SK-N-SH (cell line): Measurements from ENCODE around the gene FAM53A. TPM values are rescaled to one million over a fixed set of nuclear protein-coding genes. Genes with fewer than 3 reads are reported as not detected.
A peak's percentile ranks its signal among the peaks of the same experiment; 100 is the strongest.

Source experiments
- CTCF ChIA-PET: fragments of 300-600, 350-600 bp; formaldehyde crosslinking; extraction: SDS; loops from one replicate; lab custom pipeline; 2021; lab: Yijun Ruan, JAX
- POLR2A ChIA-PET: fragments of 350-600 bp; sonication (Branson Sonifier 250); formaldehyde crosslinking; extraction: SDS; loops from one replicate; lab custom pipeline; 2020; ENCODE audit warnings: antibody characterized with exemption, inconsistent platforms; lab: Yijun Ruan, JAX
- DNase-seq: peaks from one replicate; pipeline ENCODE4 v3.0.0; 2012
- H2AFZ ChIP-seq: fragments of 200-600 bp; sonication (generic); 2 replicates; pipeline ENCODE4 v1.8.1; 2016; ENCODE audit warnings: antibody characterized with exemption, mild to moderate bottlenecking, low read depth
- H3F3A ChIP-seq: fragments of 200-600 bp; sonication (generic); replicated peaks from 2 replicates; pipeline ENCODE3; 2016; ENCODE audit warnings: antibody characterized with exemption, mild to moderate bottlenecking; ENCODE audit not compliant: insufficient read depth
- H3K27ac ChIP-seq, 2 experiments: fragments of 200-500 bp in 1 of 2; fragments of 200-600 bp in 1 of 2; sonication (Bioruptor generic) in 1 of 2; sonication (generic), shearing (Covaris generic) in 1 of 2; 2 replicates each; pipeline versions ENCODE4 v1.5.1 to v1.6.1; 2014 to 2016; ENCODE audit warnings: low read depth in 2 of 2, inconsistent platforms in 1 of 2, low read length in 1 of 2, mild to moderate bottlenecking in 1 of 2, mixed read lengths in 1 of 2
- H3K27me3 ChIP-seq: fragments of 200-600 bp; sonication (generic), shearing (Covaris generic); 2 replicates; pipeline ENCODE4 v1.6.1; 2016; ENCODE audit warnings: mixed run types; ENCODE audit not compliant: insufficient read depth
- H3K36me3 ChIP-seq, 2 experiments: fragments of 200-500 bp in 1 of 2; fragments of 200-600 bp in 1 of 2; sonication (Bioruptor generic) in 1 of 2; sonication (generic) in 1 of 2; replicated peaks in 1 of 2; 2 replicates each; pipeline versions ENCODE3 to v1.5.1; 2014 to 2016; ENCODE audit warnings: low read length in 1 of 2, mild to moderate bottlenecking in 1 of 2; ENCODE audit not compliant: insufficient read depth in 2 of 2, control insufficient read depth in 1 of 2
- H3K4me1 ChIP-seq, 2 experiments: fragments of 200-500 bp in 1 of 2; fragments of 200-600 bp in 1 of 2; sonication (Bioruptor generic) in 1 of 2; sonication (generic), shearing (Covaris generic) in 1 of 2; 2 replicates each; pipeline versions ENCODE4 v1.5.1 to v1.6.1; 2014 to 2016; ENCODE audit warnings: low read depth in 1 of 2, low read length in 1 of 2, mixed run types in 1 of 2; ENCODE audit not compliant: insufficient read depth in 2 of 2, control insufficient read depth in 1 of 2
- H3K4me2 ChIP-seq: fragments of 200-600 bp; sonication (generic), shearing (Covaris generic); 2 replicates; pipeline ENCODE4 v1.6.1; 2017; ENCODE audit warnings: mixed run types
- H3K4me3 ChIP-seq, 2 experiments: fragments of 200-500 bp in 1 of 2; fragments of 200-600 bp in 1 of 2; sonication (Bioruptor generic) in 1 of 2; sonication (generic), shearing (Covaris generic) in 1 of 2; 2 replicates each; pipeline versions ENCODE4 v1.5.1 to v1.8.1; 2014 to 2016; ENCODE audit warnings: low read depth in 2 of 2, inconsistent platforms in 1 of 2, low read length in 1 of 2, mild to moderate bottlenecking in 1 of 2, mixed read lengths in 1 of 2, moderate library complexity in 1 of 2
- H3K79me2 ChIP-seq: fragments of 200-600 bp; sonication (generic); 2 replicates; pipeline ENCODE4 v1.8.1; 2017; ENCODE audit warnings: mild to moderate bottlenecking; ENCODE audit not compliant: insufficient read depth
- H3K9ac ChIP-seq: fragments of 200-600 bp; sonication (generic); 2 replicates; pipeline ENCODE4 v1.6.1; 2017; ENCODE audit warnings: mixed run types
- H3K9me2 ChIP-seq: fragments of 200-600 bp; sonication (generic); 2 replicates; pipeline ENCODE4 v1.6.1; 2017; ENCODE audit warnings: mixed run types
- H3K9me3 ChIP-seq: fragments of 200-600 bp; sonication (generic); 2 replicates; pipeline ENCODE4 v1.6.1; 2017; ENCODE audit warnings: mixed run types, mild to moderate bottlenecking, moderate library complexity
- H4K20me1 ChIP-seq: fragments of 200-600 bp; sonication (generic); 2 replicates; pipeline ENCODE4 v1.6.1; 2017; ENCODE audit warnings: mild to moderate bottlenecking, mixed run types; ENCODE audit not compliant: insufficient read depth
- ELF1 ChIP-seq: IDR thresholded peaks from 2 replicates; pipeline ENCODE4 v1.4.0; 2012
- EZH2phosphoT487 ChIP-seq: fragments of 200-600 bp; sonication (generic); IDR thresholded peaks from 2 replicates; pipeline ENCODE4 v1.6.1; 2017; ENCODE audit warnings: low read depth, mixed run types, mild to moderate bottlenecking, antibody characterized with exemption, moderate library complexity, borderline replicate concordance
- FOSL2 ChIP-seq: IDR thresholded peaks from 2 replicates; pipeline ENCODE4 v1.4.0; 2012; ENCODE audit warnings: low read depth, mild to moderate bottlenecking, moderate library complexity, borderline replicate concordance
- FOXJ3 ChIP-seq: sonication (generic); formaldehyde crosslinking; IDR thresholded peaks from 2 replicates; pipeline ENCODE4 v1.5.1; 2020; ENCODE audit warnings: mild to moderate bottlenecking, missing genetic modification reagents
- FOXM1 ChIP-seq: IDR thresholded peaks from 2 replicates; pipeline ENCODE4 v1.4.0; 2012; ENCODE audit warnings: low read depth, mild to moderate bottlenecking
- GATA2 ChIP-seq: sonication (generic); formaldehyde crosslinking; IDR thresholded peaks from 2 replicates; pipeline ENCODE4 v1.5.0; 2020; ENCODE audit warnings: mild to moderate bottlenecking, missing genetic modification reagents
- JUND ChIP-seq: IDR thresholded peaks from 2 replicates; pipeline ENCODE4 v1.4.0; 2012
- MXI1 ChIP-seq: IDR thresholded peaks from 2 replicates; pipeline ENCODE4 v1.6.1; 2012; ENCODE audit warnings: mild to moderate bottlenecking, low read depth, low read length, improper control_type of control experiment
- NRF1 ChIP-seq: IDR thresholded peaks from 2 replicates; pipeline ENCODE4 v1.6.1; 2012; ENCODE audit warnings: low read depth, mild to moderate bottlenecking, low read length
- PBX3 ChIP-seq: IDR thresholded peaks from 2 replicates; pipeline ENCODE4; 2012
- POLR2AphosphoS5 ChIP-seq: IDR thresholded peaks from 2 replicates; pipeline ENCODE4 v1.6.1; 2012; ENCODE audit warnings: low read depth, low read length
- RAD21 ChIP-seq: IDR thresholded peaks from 2 replicates; pipeline ENCODE4 v1.6.1; 2012; ENCODE audit warnings: mild to moderate bottlenecking, low read length
- RCOR1 ChIP-seq: fragments of 150-350 bp; IDR thresholded peaks from 2 replicates; pipeline ENCODE4 v1.6.1; 2017; ENCODE audit warnings: antibody characterized with exemption, low read length
- RFX5 ChIP-seq: IDR thresholded peaks from 2 replicates; pipeline ENCODE4 v1.6.1; 2012; ENCODE audit warnings: mild to moderate bottlenecking, improper control_type of control experiment, low read length
- RXRA ChIP-seq: IDR thresholded peaks from 2 replicates; pipeline ENCODE4 v1.4.0; 2012; ENCODE audit warnings: low read depth, mild to moderate bottlenecking, borderline replicate concordance
- SIN3A ChIP-seq: IDR thresholded peaks from 2 replicates; pipeline ENCODE4 v1.6.1; 2012; ENCODE audit warnings: low read depth, mild to moderate bottlenecking, low read length, moderate library complexity, borderline replicate concordance
- TAF1 ChIP-seq: IDR thresholded peaks from 2 replicates; pipeline ENCODE4 v1.6.1; 2012; ENCODE audit warnings: low read depth, mild to moderate bottlenecking, low read length, moderate library complexity, borderline replicate concordance
- TCF12 ChIP-seq: IDR thresholded peaks from 2 replicates; pipeline ENCODE4 v1.4.0; 2012
- YY1 ChIP-seq: IDR thresholded peaks from 2 replicates; pipeline ENCODE4 v1.4.0; 2012; ENCODE audit warnings: low read depth, mild to moderate bottlenecking
- WGBS: methylation state at CpG from one replicate; pipeline ENCODE4 v1.1.6; 2017; ENCODE audit warnings: low lambda C conversion rate; 5-methylcytosine and 5-hydroxymethylcytosine counted together
- polyA plus RNA-seq, 3 experiments: library from polyadenylated mRNA; depleted of rRNA; stranded (reverse); fragments of >200 nt; gene quantifications; 2 replicates each; pipeline ENCODE4 v1.2.3, GENCODE V29; 2012

The FAM53A gene
- polyA plus RNA-seq, 1 of the 3 experiments (the other 2 are of a cell fraction), result 7.6 TPM

GRCh38 chr4:1718095-1718850, 34.2 kb upstream of the FAM53A start (continued):
- no peak for TF ChIP-seq YY1
- TF ChIP-seq MXI1, result 0 out of 2 replicates have a peak, but pooled peaks have one; percentile 42
- TF ChIP-seq, all 33 proteins: peak for 2

- DNase-seq, result peak; percentile 18
- peaks cover 85% of the 10 kb centered on the region for H3K79me2 ChIP-seq
- H2AFZ ChIP-seq, result no peak overlapping the region
- no peaks in the 10 kb centered on the region for H3K9me2 ChIP-seq
- POLR2A ChIA-PET, result interaction anchor here (0.5 to 1.0 kb wide), 3 partner anchors 21 to 76 kb away, joined by 3 to 4 read pairs (median 3); partner anchors contain the start of gene FGFR3
- peaks cover 24% of the 10 kb centered on the region for H3F3A ChIP-seq
- no peaks in the 10 kb centered on the region for H3K27me3 ChIP-seq
- no peak overlapping the region for H3K4me2 ChIP-seq
- H3K36me3 ChIP-seq, result peaks cover 7 to 32% of the 10 kb centered on the region in 2 experiments
- H3K9ac ChIP-seq, result no peak overlapping the region
- H4K20me1 ChIP-seq, result no peaks in the 10 kb centered on the region
- H3K9me3 ChIP-seq, result no peaks in the 10 kb centered on the region
- 98% methylated on average over 23 of the region's 32 CpGs for WGBS
- CTCF ChIA-PET, result interaction anchor here (0.9 to 15.1 kb wide), 4 partner anchors 9 to 26 kb away, joined by 3 to 232 read pairs (median 10); no protein-coding TSS in a partner anchor
- TF ChIP-seq RXRA (no peak), POLR2AphosphoS5 (no peak; the same call in 1 of the 2 replicates), RAD21 (no peak), PBX3 (no peak), FOXJ3 (CRISPR knock-in tag) (no peak), ELF1 (no peak), FOSL2 (no peak)
- TF ChIP-seq, all 33 proteins: peak for 0
- no peak overlapping the region for H3K4me3 ChIP-seq
- H3K27ac ChIP-seq, result no peak overlapping the region; a peak in 1 of 4 replicates
- peaks cover 6 to 40% of the 10 kb centered on the region in 2 experiments; a peak in 2 of 4 replicates for H3K4me1 ChIP-seq
Observed at GRCh38 chr4:1717129-1718094, 33.3 kb upstream of the FAM53A start.

DNA sequence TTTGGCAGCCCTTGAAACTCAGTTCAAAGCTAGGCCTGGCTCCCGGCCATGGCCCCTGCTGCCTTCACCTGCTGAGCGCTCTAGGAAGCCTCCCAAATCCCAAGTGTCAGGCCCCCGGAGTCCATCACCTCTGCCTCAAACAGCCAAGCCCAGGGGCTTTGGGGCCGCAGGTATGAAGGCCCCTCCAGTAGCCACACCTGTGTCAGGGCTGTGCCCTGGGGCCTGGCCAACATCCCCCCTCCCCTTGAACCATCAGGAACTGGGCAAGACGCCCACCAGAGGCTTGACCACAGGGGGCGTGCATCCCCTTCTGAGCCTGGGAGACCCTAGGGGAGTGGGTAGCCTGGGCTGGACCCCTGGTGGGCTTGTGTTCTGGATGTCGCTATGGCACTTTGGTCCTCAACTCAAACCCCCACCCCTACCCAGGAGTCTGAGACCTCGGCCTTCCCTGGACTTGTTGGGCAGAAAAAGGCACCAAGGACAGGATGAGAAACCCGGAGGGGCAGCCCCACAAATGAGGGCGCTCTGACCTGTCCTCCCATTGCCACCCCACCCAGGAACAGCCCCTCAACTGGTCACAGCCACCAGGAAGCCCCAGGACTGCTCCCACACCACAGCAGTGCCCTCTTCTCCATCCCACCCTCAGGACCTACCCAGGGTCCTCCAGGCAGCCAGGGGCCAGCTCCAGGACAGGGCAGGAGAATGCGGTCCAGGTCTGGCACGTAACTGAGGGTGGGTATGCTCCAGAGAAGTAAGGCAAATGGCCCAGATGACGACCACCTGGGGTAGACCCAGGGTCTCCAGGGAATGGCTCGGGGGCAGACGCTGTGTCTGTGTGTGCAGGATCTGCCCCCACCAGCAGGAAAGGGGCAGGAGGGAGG, 32.2 kb upstream of the FAM53A start:
- 93% methylated on average over 8 of the region's 15 CpGs for WGBS
- no peak overlapping the region for H2AFZ ChIP-seq
- POLR2A ChIA-PET, result interaction anchor here (0.5 kb wide), 1 partner anchor 23 kb away, joined by 3 read pairs; no protein-coding TSS in a partner anchor
- peak; percentile 33 for DNase-seq
- peaks cover 79% of the 10 kb centered on the region for H3K79me2 ChIP-seq
- peaks cover 2% of the 10 kb centered on the region; the same call in 1 of the 2 replicates for H4K20me1 ChIP-seq
- peaks cover 24% of the 10 kb centered on the region for H3F3A ChIP-seq
- H3K9me2 ChIP-seq, result no peaks in the 10 kb centered on the region
- CTCF ChIA-PET, result interaction anchor here (1.4 to 15.1 kb wide), 2 partner anchors 10 to 24 kb away, joined by 5 to 232 read pairs; no protein-coding TSS in a partner anchor
- H3K36me3 ChIP-seq, result peaks cover 7 to 32% of the 10 kb centered on the region in 2 experiments
- H3K4me3 ChIP-seq, result no peak overlapping the region
- no peak overlapping the region for H3K9ac ChIP-seq
- H3K4me1 ChIP-seq, result peaks cover 6 to 33% of the 10 kb centered on the region in 2 experiments; a peak in 2 of 4 replicates
- H3K27me3 ChIP-seq, result no peaks in the 10 kb centered on the region
- no peak for TF ChIP-seq TCF12
- no peak for TF ChIP-seq JUND
- TF ChIP-seq SIN3A, result no peak
- TF ChIP-seq RFX5, result no peak
- no peak for TF ChIP-seq TAF1
- no peak for TF ChIP-seq YY1
- no peak for TF ChIP-seq GATA2 (CRISPR knock-in tag)
- no peak for TF ChIP-seq RCOR1
- no peak for TF ChIP-seq NRF1
- TF ChIP-seq EZH2phosphoT487, result no peak
- TF ChIP-seq FOXM1, result no peak
- no peaks in the 10 kb centered on the region for H3K9me3 ChIP-seq
- no peak overlapping the region for H3K27ac ChIP-seq
- no peak overlapping the region for H3K4me2 ChIP-seq
